NCI-H748 treated with DMSO at 0.1 percent for 48 hours (cell line): ENCODE measurements around the gene ITK.
"Not testable (repeated sequence)": the region's sequence is repeated elsewhere in the genome, so short reads cannot be mapped to it uniquely, and the experiment has no call there.

Source experiments
- DNase-seq: peaks from one replicate; lab custom pipeline; 2025; lab: John Stamatoyannopoulos, UW

Gene ITK

GRCh38 chr5:157168286-157168685, 12.4 kb upstream of the ITK start:
- no peak for DNase-seq

GRCh38 chr5:157172403-157172802, 8.2 kb upstream of the ITK start:
- no peak for DNase-seq

- DNase-seq, result no peak
Measured at GRCh38 chr5:157175071-157175612, 5.5 kb upstream of the ITK start.

DNA sequence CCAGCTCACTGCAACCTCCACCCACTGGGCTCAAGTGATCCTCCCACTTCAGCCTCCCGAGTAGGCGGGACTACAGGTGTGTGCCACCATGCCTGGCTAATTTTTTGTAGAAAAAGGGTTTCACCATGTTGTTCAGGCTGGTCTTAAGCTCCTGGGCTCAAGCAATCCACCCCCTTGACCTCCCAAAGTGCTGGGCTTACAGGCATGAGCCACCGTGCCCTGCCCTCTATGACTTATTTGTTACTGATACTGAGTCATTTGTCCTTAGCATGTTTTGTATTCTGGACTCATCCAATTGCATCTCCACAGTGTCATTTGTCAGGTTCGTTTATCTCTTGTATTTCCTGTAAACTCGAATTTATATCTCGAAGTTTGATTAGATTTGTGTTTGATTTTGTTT, 2.7 kb upstream of the ITK start:
- DNase-seq, result no peak

- DNase-seq, result no peak
Measured at GRCh38 chr5:157178966-157179365, 1.7 kb upstream of the ITK start.

DNA sequence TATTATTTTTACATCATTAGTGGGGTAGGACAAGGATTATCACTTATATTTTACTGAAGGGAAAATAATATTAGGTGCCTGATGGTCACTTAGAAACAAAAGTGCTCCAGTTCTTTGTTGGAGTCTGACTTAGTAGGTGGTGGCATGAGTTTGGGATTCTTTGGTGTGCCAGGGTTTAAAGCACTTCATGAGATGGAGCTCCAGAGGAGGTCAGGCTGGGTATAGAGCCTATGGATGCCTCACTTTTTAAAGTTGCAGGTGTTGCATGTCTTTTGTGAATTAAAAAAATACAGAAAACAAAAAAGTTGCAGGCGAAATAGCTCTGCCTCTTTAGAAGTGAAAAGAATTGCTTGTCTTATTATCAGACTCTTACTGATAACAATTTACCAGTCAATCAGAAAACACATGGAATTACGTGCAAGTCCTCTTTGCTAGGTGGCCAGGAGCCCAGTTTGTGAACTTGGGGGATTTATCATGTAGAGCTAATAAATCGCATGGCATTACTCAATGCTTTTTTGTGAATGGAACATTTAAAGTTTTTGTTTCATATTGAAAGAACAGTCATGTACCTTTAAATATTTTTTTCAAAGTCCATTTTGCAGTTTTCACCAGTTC, 1.6 kb downstream of the ITK start:
- no peak for DNase-seq

GRCh38 chr5:157184117-157184670, 3.6 kb downstream of the ITK start:
- DNase-seq, result no peak

DNA sequence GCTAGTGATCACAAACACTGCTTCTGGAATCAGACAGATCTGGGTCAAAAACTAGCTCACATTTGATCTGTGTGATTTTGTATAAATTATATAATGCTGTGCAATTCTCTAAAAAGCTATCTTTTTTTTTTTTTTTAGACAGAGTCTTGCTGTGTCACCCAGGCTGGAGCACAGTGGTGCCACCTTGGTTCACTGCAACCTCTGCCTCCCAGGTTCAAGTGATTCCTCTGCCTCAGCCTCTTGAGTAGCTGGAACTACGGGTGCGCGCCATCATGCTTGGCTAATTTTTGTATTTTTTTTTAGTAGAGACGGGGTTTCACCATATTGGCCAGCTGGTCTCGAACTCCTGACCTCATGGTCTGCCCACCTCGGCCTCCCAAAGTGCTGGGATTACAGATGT, 4.5 kb downstream of the ITK start:
- not testable (repeated sequence) for DNase-seq

- DNase-seq, result no peak
Measured at GRCh38 chr5:157186309-157187045, 5.8 kb downstream of the ITK start.

- no peak for DNase-seq
Measured at GRCh38 chr5:157187046-157187754, 6.6 kb downstream of the ITK start.

GRCh38 chr5:157188270-157188669, 7.6 kb downstream of the ITK start:
- DNase-seq, result no peak

- DNase-seq, result no peak
Measured at GRCh38 chr5:157189223-157189622, 8.6 kb downstream of the ITK start.

DNA sequence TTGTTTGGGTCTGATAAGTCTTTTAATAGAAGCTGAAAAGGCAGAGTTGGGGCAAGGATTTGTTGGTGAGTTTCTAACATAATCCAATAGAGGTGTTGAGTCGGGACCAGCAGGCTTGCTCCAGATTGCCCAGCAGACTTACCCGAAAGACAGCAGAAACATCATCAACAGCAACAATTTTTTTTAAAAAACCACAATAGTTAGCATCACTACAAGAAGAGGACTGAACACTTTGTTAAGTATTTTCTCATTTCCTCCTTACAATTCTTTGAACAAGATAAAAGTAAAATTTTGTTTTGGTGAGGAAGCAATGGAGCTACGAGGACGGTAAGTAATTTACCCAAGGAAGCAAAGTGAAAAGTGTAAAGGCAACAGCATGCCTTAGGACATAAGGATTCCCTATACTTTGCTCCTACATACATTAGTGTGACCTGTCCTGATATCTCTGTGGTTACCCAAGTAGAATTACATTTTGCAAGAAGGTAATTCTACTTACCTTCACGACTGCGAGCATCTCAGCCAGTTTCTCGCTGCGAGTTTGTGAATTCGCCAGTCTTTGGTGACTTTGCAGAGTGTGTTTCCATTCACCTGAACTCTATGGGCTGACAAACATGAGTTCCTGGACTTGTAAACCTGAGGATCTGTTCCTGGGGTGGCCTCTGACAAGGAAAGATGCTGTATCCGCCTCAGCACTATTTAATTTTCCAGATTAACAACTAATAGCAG, 13.2 kb downstream of the ITK start:
- no peak for DNase-seq

GRCh38 chr5:157196045-157196444, 15.4 kb downstream of the ITK start:
- no peak for DNase-seq

DNA sequence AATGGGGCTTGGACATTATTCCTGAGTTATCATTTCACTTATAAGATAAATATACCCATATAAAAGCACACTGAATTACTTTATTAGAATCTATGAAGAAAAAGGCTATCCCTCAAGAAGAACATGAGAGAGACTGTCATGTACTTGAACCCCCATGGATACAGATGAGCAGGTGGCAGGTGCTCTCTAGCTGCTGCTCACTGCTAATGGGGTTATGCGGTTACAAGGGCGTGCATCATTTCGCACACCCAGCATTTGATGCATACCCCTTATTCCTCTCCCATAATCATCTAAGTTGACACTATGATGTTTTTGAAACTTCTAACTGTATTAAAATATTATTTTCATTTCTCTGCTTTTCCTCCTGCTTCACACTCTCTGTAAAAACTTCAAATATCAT, 16.4 kb downstream of the ITK start:
- no peak for DNase-seq

GRCh38 chr5:157198277-157198986, 17.8 kb downstream of the ITK start:
- no peak for DNase-seq

DNA sequence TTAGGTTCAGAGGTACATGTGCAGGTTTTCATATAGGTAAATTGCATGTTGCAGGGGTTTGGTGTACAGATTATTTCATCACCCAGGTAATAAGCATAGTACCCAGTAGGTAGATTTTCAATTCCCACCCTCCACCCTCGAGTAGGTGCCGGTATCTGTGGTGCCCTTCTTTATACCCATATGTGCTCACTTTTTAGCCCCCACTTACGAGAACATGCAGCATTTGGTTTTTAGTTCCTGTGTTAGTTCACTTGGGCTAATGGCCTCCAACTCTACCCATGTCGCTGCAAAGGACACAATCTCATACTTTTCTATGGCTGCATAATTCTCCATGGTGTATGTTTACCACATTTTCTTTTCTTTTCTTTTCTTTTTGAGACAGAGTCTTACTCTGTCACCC, 21.2 kb downstream of the ITK start:
- DNase-seq, result no peak

GRCh38 chr5:157203417-157203816, 22.8 kb downstream of the ITK start:
- DNase-seq, result no peak

DNA sequence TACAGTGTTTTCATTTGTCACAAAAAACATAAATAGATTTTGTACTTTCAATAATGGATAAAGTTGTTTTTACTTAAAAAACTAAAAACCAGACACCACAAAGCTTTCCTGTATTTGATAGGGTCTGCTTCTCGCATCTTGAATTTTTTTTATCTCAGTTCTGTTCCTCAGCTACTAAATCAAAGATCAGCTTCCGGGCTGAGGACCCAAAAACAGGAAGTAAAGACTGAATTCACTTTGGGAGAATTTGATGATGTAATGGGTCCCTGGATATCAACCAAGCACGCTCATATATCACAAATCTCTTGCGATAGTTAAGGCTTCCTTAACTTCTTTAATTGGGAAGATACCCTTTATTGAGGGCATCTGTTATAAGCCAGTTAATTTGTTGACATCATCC, 24.1 kb downstream of the ITK start:
- no peak for DNase-seq

- DNase-seq, result no peak
Measured at GRCh38 chr5:157205708-157206107, 25.1 kb downstream of the ITK start.

GRCh38 chr5:157210652-157211051, 30.0 kb downstream of the ITK start:
- DNase-seq, result not testable (repeated sequence)
